HG03378 (cell line): Measurements from ENCODE around the gene AKT2.
A peak's percentile ranks its signal among the peaks of the same experiment; 100 is the strongest.

Experiments used
- ATAC-seq: cut with Tn5 transposase; IDR thresholded peaks from one replicate; pipeline ENCODE4 v1.9.1; 2021; ENCODE audit warnings: mild to moderate bottlenecking, moderate library complexity; ENCODE audit not compliant: unreplicated experiment

The AKT2 gene

GRCh38 chr19:40302224-40303011, 17.3 kb upstream of the AKT2 start:
- ATAC-seq: no peak

- ATAC-seq: no peak
Measured at GRCh38 chr19:40300668-40301067, 15.5 kb upstream of the AKT2 start.

- ATAC-seq: no peak
Measured at GRCh38 chr19:40298026-40298425, 12.9 kb upstream of the AKT2 start.

- no peak for ATAC-seq
Measured at GRCh38 chr19:40294560-40294959, 9.4 kb upstream of the AKT2 start.

GRCh38 chr19:40286971-40287421, 1.9 kb upstream of the AKT2 start:
- ATAC-seq: no peak

- no peak for ATAC-seq
Measured at GRCh38 chr19:40286235-40286970, 1.3 kb upstream of the AKT2 start.

- peak; percentile 79 for ATAC-seq
Measured at GRCh38 chr19:40285353-40286234, 449 bp upstream of the AKT2 start.

- ATAC-seq: no peak
Measured at GRCh38 chr19:40284251-40284500, 969 bp downstream of the AKT2 start.

GRCh38 chr19:40283414-40284250, 1.5 kb downstream of the AKT2 start:
- ATAC-seq: no peak

- ATAC-seq: no peak
Measured at GRCh38 chr19:40282920-40283319, 2.2 kb downstream of the AKT2 start.

GRCh38 chr19:40282209-40282580, 3.0 kb downstream of the AKT2 start:
- ATAC-seq: no peak

- ATAC-seq: no peak
Measured at GRCh38 chr19:40281381-40282208, 3.5 kb downstream of the AKT2 start.

GRCh38 chr19:40280608-40281221, 4.4 kb downstream of the AKT2 start:
- ATAC-seq: no peak

GRCh38 chr19:40279761-40280607, 5.2 kb downstream of the AKT2 start:
- ATAC-seq: no peak

GRCh38 chr19:40279120-40279551, 6.0 kb downstream of the AKT2 start:
- ATAC-seq: no peak

- no peak for ATAC-seq
Measured at GRCh38 chr19:40278361-40279035, 6.6 kb downstream of the AKT2 start.

- ATAC-seq: no peak
Measured at GRCh38 chr19:40277356-40278059, 7.6 kb downstream of the AKT2 start.
